ENCODE data around the gene PTPRC. TPM values are rescaled to one million over a fixed set of nuclear protein-coding genes. Genes with fewer than 3 reads are reported as not detected.

The PTPRC gene
- total RNA-seq, 1 donor from 2014 or later = 33.4 TPM

DNA sequence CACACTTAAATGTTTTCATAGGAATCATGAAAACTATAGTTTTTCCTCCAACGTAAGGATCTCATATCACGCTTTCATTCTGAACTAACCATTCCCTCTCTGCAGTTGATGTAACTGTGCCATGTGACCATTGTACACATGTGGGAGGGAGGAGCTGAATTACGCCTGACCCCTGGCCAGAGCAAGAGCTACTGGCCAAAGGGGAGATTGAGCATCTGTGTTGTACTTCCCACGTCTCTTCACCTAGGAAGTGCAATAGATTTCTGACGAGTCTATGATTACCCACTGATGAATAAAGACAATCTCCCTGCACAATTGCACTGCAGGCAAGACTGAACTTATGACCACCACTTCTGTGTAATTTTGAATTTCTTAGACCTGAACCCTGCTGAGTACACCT, 24.0 kb downstream of the PTPRC start:
- TF ChIP-seq POLR2AphosphoS5 (IDR thresholded peaks at IDR 0.05; ENCODE audit: insufficient read depth in 1 of 2, low read depth in 1 of 2) (no peak), POLR2A (IDR thresholded peaks at IDR 0.05) (no peak)
- TF ChIP-seq, protein P1, sequence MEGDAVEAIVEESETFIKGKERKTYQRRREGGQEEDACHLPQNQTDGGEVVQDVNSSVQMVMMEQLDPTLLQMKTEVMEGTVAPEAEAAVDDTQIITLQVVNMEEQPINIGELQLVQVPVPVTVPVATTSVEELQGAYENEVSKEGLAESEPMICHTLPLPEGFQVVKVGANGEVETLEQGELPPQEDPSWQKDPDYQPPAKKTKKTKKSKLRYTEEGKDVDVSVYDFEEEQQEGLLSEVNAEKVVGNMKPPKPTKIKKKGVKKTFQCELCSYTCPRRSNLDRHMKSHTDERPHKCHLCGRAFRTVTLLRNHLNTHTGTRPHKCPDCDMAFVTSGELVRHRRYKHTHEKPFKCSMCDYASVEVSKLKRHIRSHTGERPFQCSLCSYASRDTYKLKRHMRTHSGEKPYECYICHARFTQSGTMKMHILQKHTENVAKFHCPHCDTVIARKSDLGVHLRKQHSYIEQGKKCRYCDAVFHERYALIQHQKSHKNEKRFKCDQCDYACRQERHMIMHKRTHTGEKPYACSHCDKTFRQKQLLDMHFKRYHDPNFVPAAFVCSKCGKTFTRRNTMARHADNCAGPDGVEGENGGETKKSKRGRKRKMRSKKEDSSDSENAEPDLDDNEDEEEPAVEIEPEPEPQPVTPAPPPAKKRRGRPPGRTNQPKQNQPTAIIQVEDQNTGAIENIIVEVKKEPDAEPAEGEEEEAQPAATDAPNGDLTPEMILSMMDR (IDR thresholded peaks at IDR 0.05) = no peak
- H3K27ac ChIP-seq = no peak overlapping the region
- H3K9me3 ChIP-seq = no peaks in the 10 kb centered on the region
- DNase-seq (ENCODE audit: extremely low spot score in 2 of 2) = no peak
- no peak overlapping the region for H3K4me3 ChIP-seq
- H3K4me1 ChIP-seq = peaks cover 5% of the 10 kb centered on the region
- intact Hi-C loops (cut with DNase I) = no loop called here
- H3K27me3 ChIP-seq = no peaks in the 10 kb centered on the region
- no peaks in the 10 kb centered on the region for H3K36me3 ChIP-seq

DNA sequence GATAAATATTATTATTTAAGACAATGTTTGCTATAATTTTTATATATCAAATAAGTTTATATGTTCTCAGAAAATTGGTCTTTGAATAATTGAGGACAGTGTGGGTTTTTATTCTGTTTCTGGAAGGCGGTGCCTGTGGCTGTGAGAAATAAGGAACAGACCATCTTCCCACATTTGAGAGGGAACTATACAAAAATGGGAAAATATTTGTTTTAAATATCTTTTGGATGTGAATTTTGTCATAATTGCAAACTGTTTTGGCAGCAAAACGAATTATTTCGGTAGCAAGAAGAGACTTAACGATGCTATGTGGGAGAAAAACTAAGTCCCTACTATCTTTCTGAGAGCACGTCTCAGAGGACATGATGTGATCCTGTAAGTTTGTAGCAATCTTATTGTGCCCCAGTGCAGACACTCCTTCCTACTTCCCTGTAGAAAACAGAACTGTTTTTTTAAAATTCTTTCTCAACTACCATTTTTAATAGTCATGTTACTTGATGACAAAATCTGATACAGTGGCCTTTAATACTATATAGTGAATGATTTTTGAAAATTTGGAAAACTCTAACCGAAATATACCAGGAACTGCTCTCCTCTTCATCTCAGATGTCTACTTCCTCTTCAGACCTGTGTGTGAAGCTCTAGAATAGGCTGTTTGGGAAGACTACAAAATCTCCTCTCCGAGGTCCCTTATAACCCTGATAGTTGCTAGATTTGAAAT, 25.4 kb downstream of the PTPRC start:
- TF ChIP-seq POLR2A (IDR thresholded peaks at IDR 0.05) = no peak
- no peaks in the 10 kb centered on the region for H3K27me3 ChIP-seq
- no peaks in the 10 kb centered on the region for H3K36me3 ChIP-seq
- intact Hi-C loops (cut with DNase I) = no loop called here
- no peaks in the 10 kb centered on the region for H3K4me1 ChIP-seq
- no peak for DNase-seq (ENCODE audit: extremely low spot score in 2 of 2)
- H3K9me3 ChIP-seq = no peaks in the 10 kb centered on the region
- H3K27ac ChIP-seq = no peak overlapping the region
- no peak overlapping the region for H3K4me3 ChIP-seq

DNA sequence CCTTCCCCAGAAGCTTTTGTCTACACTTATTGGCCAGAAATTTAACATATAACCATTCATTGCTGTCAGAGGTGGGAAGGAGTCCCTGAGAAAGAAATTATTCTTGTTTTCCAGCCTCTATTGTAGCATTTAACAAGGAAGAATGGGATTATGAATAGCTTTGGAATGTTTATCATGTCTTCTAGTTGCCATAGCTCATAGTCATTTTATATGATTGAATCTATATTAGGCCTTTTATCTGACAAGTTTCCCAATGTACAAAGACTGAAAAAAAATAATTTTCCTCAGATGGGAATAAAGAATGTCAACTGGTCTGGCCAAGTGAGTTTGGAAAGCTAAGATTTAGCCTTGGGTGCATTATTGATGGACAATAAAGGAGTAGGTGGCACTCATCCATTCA, 28.3 kb downstream of the PTPRC start:
- H3K4me1 ChIP-seq = no peaks in the 10 kb centered on the region
- intact Hi-C loops (cut with DNase I) = no loop called here
- no peak for DNase-seq (ENCODE audit: extremely low spot score in 2 of 2)
- H3K9me3 ChIP-seq = no peaks in the 10 kb centered on the region
- no peak overlapping the region for H3K27ac ChIP-seq
- H3K27me3 ChIP-seq = no peaks in the 10 kb centered on the region
- H3K36me3 ChIP-seq = no peaks in the 10 kb centered on the region
- H3K4me3 ChIP-seq = no peak overlapping the region
- TF ChIP-seq POLR2AphosphoS5 (IDR thresholded peaks at IDR 0.05; ENCODE audit: insufficient read depth in 1 of 2, low read depth in 1 of 2) (no peak), POLR2A (IDR thresholded peaks at IDR 0.05) (no peak)
- TF ChIP-seq, protein P1 (IDR thresholded peaks at IDR 0.05) = no peak

DNA sequence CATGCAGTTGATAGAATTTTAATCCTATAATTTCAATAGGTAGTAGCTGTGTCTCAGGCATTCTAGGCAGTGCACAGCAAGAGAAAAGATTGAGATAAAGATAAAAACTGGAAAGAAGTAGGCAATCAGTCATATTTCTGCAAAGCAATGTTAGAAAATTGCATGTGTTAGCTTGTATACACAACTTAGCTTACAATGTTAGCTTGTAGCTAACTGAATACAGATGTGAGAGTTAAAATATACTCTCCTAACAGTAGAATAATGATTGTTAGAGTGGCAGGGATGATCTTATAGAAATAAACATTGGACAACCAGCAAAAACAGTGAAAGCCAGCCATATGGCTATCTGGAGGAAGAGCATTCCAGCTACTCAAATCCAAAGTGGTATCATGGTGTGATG, 29.0 kb downstream of the PTPRC start:
- intact Hi-C loops (cut with DNase I) = no loop called here
- TF ChIP-seq POLR2AphosphoS5 (IDR thresholded peaks at IDR 0.05; ENCODE audit: insufficient read depth in 1 of 2, low read depth in 1 of 2) (no peak), POLR2A (IDR thresholded peaks at IDR 0.05) (no peak)
- TF ChIP-seq, protein P1 (IDR thresholded peaks at IDR 0.05) = no peak
- no peaks in the 10 kb centered on the region for H3K27me3 ChIP-seq
- no peak overlapping the region for H3K4me3 ChIP-seq
- no peak for DNase-seq (ENCODE audit: extremely low spot score in 2 of 2)
- no peaks in the 10 kb centered on the region for H3K4me1 ChIP-seq
- no peak overlapping the region for H3K27ac ChIP-seq
- no peaks in the 10 kb centered on the region for H3K9me3 ChIP-seq
- H3K36me3 ChIP-seq = no peaks in the 10 kb centered on the region

DNA sequence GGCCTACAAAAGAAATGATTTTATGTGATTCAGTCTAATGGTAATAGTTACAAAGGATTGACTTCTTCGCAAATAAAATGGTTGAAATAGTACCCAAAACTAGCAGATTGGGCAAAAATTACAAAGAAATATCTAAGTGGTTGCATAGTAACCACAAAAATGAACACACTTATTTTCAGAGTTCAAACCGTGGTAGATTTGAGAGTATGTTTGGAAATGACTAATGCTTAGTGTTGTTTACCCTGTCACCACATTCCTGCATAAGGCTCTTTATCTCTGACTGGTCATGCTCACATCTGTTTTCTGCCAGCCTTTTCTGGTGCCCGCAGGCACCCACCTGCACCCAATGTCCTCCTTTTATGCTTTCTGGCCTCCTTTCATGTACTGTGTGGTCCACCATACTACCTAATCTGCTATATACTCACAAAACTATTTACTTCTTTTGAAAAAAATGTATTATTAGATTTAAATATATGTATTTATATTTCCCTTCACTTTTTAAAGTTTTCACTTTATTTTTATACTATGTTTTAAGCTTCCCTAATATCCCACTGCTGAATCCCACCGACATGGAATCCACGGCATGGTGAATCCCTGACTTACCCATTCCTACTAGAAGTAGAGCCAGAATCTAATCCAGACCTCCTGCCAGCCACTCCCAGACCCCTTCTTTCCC, 30.3 kb downstream of the PTPRC start:
- no peaks in the 10 kb centered on the region for H3K27me3 ChIP-seq
- intact Hi-C loops (cut with DNase I) = no loop called here
- H3K36me3 ChIP-seq = no peaks in the 10 kb centered on the region
- DNase-seq (ENCODE audit: extremely low spot score in 2 of 2) = no peak
- H3K4me1 ChIP-seq = no peaks in the 10 kb centered on the region
- H3K27ac ChIP-seq = no peak overlapping the region
- H3K4me3 ChIP-seq = no peak overlapping the region
- no peak for TF ChIP-seq POLR2AphosphoS5 (IDR thresholded peaks at IDR 0.05; ENCODE audit: insufficient read depth in 1 of 2, low read depth in 1 of 2)
- TF ChIP-seq POLR2A (IDR thresholded peaks at IDR 0.05) = no peak
- TF ChIP-seq, protein P1 (IDR thresholded peaks at IDR 0.05) = no peak
- no peaks in the 10 kb centered on the region for H3K9me3 ChIP-seq

Data from vagina (tissue), 2 donors.